Astrocyte of the cerebellum (primary cell): Measurements from ENCODE around the gene TMEM185A.
A peak's percentile ranks its signal among the peaks of the same experiment; 100 is the strongest.
"Not testable (repeated sequence)": the region's sequence is repeated elsewhere in the genome, so short reads cannot be mapped to it uniquely, and the experiment has no call there.

ENCODE experiments used
- DNase-seq: peaks from one replicate; pipeline ENCODE4 v3.0.0-alpha.2; 2011; ENCODE audit warnings: low read depth
- H3K4me3 ChIP-seq: 2 replicates; pipeline ENCODE4 v1.5.1; 2011; ENCODE audit warnings: mild to moderate bottlenecking, low read depth, low read length, moderate library complexity
- CTCF ChIP-seq: IDR thresholded peaks from 2 replicates; pipeline ENCODE4 v1.5.1; 2012; ENCODE audit warnings: low read length, low read depth, moderate library complexity, mild to moderate bottlenecking; ENCODE audit errors: missing control alignments
- in situ Hi-C: cut with HindIII; loops from 2 replicates; pipeline ENCODE4 v1.10.0; 2017; ENCODE audit warnings: low sequenced_read_pairs

The TMEM185A gene

GRCh38 chrX:149633511-149633910 lies 1.9 kb upstream of the TMEM185A start:
- no peak overlapping the region for H3K4me3 ChIP-seq
- DNase-seq = no peak
- no peak for TF ChIP-seq CTCF
- in situ Hi-C loops = no loop called here

- peak; percentile 12 for DNase-seq
- peak overlapping the region; percentile 56 for H3K4me3 ChIP-seq
- peak; percentile 27 for TF ChIP-seq CTCF
- in situ Hi-C loops = no loop called here
These were observed 835 bp downstream of the TMEM185A start for GRCh38 chrX:149630681-149631233.

GRCh38 chrX:149629730-149630387 lies 1.7 kb downstream of the TMEM185A start:
- H3K4me3 ChIP-seq = no peak overlapping the region
- in situ Hi-C loops = no loop called here
- TF ChIP-seq CTCF = no peak
- DNase-seq = no peak

DNA sequence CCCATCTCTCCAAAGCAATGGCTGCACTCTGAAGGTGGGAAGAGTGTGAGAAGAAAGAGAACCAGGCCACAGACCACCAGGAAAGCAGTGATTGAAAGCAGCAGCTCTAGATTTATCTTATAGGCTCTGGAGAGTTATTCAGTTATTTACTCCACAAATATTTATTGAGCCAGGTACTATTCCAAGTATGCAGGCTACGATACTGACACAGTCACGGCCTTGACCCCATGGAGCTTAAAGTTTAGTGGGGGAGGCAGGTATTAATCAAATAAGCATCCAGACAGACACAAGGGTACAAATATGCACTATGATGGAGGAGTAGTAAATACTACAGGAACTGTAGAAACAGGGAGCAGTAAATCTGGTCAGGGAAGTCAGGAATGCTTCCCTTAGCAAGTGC lies 2.8 kb downstream of the TMEM185A start:
- DNase-seq = no peak
- no peak for TF ChIP-seq CTCF
- H3K4me3 ChIP-seq = no peak overlapping the region
- in situ Hi-C loops = no loop called here

DNA sequence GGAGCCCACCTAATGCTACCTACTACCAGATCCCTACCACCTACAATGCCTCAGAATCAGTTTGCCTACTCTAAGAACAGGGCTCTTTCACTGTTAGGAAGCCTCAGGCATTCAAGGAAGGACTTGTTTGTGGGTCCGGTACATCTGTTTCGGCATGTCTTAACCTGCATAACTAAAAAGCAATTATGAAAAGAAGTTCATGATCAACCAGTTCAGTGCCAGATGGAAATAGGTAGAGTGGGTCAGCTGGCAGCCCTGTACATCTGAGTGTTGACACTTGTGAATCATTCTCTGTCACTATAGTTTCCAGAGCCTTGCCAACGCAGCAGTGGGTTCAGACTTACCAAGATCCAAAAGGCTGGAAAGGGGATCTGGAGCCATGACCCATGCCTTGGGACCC lies 3.3 kb downstream of the TMEM185A start:
- H3K4me3 ChIP-seq = no peak overlapping the region
- DNase-seq = no peak
- in situ Hi-C loops = no loop called here
- no peak for TF ChIP-seq CTCF

- DNase-seq, in situ Hi-C loops, H3K4me3 ChIP-seq: not testable (repeated sequence)
These were observed 4.8 kb downstream of the TMEM185A start for GRCh38 chrX:149626829-149627228.

DNA sequence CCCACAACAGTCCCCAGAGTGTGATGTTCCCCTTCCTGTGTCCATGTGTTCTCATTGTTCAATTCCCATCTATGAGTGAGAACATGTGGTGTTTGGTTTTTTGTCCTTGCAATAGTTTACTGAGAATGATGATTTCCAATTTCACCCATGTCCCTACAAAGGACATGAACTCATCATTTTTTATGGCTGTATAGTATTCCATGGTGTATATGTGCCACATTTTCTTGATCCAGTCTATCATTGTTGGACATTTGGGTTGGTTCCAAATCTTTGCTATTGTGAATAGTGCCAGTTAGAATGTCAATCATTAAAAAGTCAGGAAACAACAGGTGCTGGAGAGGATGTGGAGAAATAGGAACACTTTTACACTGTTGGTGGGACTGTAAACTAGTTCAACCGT lies 11.9 kb downstream of the TMEM185A start:
- H3K4me3 ChIP-seq, DNase-seq, in situ Hi-C loops: not testable (repeated sequence)
